T-cell (primary cell): ENCODE measurements around the gene AMIGO3. TPM values are rescaled to one million over a fixed set of nuclear protein-coding genes. Genes with fewer than 3 reads are reported as not detected.

Source experiments
- ATAC-seq, 4 experiments: fragments of 200-7000 bp in 3 of 4; fragments of 150-1000 bp in 1 of 4; cut with Tn5 transposase; replicated peaks in 1 of 4; 1 replicate in 3 of 4; 2 replicates in 1 of 4; pipeline ENCODE4 v1.10.0; 2021; ENCODE audit warnings: moderate library complexity in 3 of 4, mild to moderate bottlenecking in 2 of 4, moderate number of reproducible peaks in 1 of 4
- CTCF ChIA-PET, 2 donors: fragments of 300-600 bp; sonication (Branson Sonifier 250); formaldehyde crosslinking; loops; one replicate each; lab custom pipeline; 2022; ENCODE audit warnings: antibody characterized with exemption in 2 of 2; lab: Charles Lee
- POLR2A ChIA-PET, 2 donors: fragments of 300-600 bp; sonication (Branson Sonifier 250); formaldehyde crosslinking; loops; one replicate each; lab custom pipeline; 2022; ENCODE audit warnings: antibody characterized with exemption in 2 of 2; lab: Charles Lee
- DNase-seq, 35 experiments: peaks; one replicate each; pipeline versions ENCODE4 v3.0.0 to v3.0.0-alpha.2; 2013 to 2023
- H3K27ac ChIP-seq: one replicate; pipeline ENCODE4 v1.5.1; 2013; ENCODE audit warnings: low read length
- H3K27me3 ChIP-seq, 2 experiments: replicated peaks in 1 of 2; 1 replicate in 1 of 2; 2 replicates in 1 of 2; pipeline versions ENCODE4 v1.6.1 to v1.7.0; 2013; ENCODE audit warnings: low read length in 1 of 2, mixed read lengths in 1 of 2; ENCODE audit not compliant: control insufficient read depth in 2 of 2, insufficient read depth in 2 of 2; ENCODE audit errors: extremely low read depth in 1 of 2
- H3K36me3 ChIP-seq, 2 donors: 1 replicate in 1 of 2; 2 replicates in 1 of 2; pipeline versions ENCODE4 v1.6.1 to v1.7.0; 2013; ENCODE audit warnings: low read length in 1 of 2; ENCODE audit not compliant: control insufficient read depth in 2 of 2, insufficient read depth in 1 of 2; ENCODE audit errors: extremely low read depth in 1 of 2
- H3K4me1 ChIP-seq, 2 experiments: 1 replicate in 1 of 2; 2 replicates in 1 of 2; pipeline versions ENCODE4 v1.6.1 to v1.7.0; 2013; ENCODE audit warnings: low read length in 2 of 2, mixed read lengths in 1 of 2; ENCODE audit not compliant: insufficient read depth in 2 of 2, control insufficient read depth in 1 of 2; ENCODE audit errors: extremely low read depth in 1 of 2
- H3K4me3 ChIP-seq, 2 donors: 1 replicate in 1 of 2; 2 replicates in 1 of 2; pipeline versions ENCODE4 v1.5.1 to v1.7.0; 2013; ENCODE audit warnings: mild to moderate bottlenecking in 2 of 2, low read length in 1 of 2, moderate library complexity in 1 of 2; ENCODE audit not compliant: control insufficient read depth in 1 of 2; ENCODE audit errors: extremely low read depth in 1 of 2
- H3K9me3 ChIP-seq: 2 replicates; pipeline ENCODE4 v1.7.0; 2013
- H3K27ac Mint-ChIP-seq, 2 donors: one replicate each; pipeline ENCODE4 v1.8.0; 2020 to 2021; ENCODE audit warnings: mild to moderate bottlenecking in 2 of 2, mixed read lengths in 2 of 2
- H3K27me3 Mint-ChIP-seq, 2 donors: one replicate each; pipeline ENCODE4 v1.8.0; 2021 to 2022; ENCODE audit warnings: mixed read lengths in 2 of 2
- H3K36me3 Mint-ChIP-seq: one replicate; pipeline ENCODE4 v1.8.0; 2021; ENCODE audit warnings: mixed read lengths
- H3K4me1 Mint-ChIP-seq, 3 donors: one replicate each; pipeline ENCODE4 v1.8.0; 2020 to 2022; ENCODE audit warnings: mixed read lengths in 3 of 3, mild to moderate bottlenecking in 1 of 3
- H3K4me3 Mint-ChIP-seq, 3 donors: one replicate each; pipeline ENCODE4 v1.8.0; 2020 to 2022; ENCODE audit warnings: mild to moderate bottlenecking in 3 of 3, mixed read lengths in 3 of 3, moderate library complexity in 3 of 3
- H3K9me3 Mint-ChIP-seq, 3 donors: one replicate each; pipeline ENCODE4 v1.8.0; 2020 to 2022; ENCODE audit warnings: mixed read lengths in 3 of 3
- WGBS: methylation state at CpG from one replicate; pipeline ENCODE4 v1.1.5; 2013; ENCODE audit warnings: missing lambda C conversion rate; ENCODE audit not compliant: insufficient coverage; 5-methylcytosine and 5-hydroxymethylcytosine counted together
- total RNA-seq, 35 experiments: library from RNA in 6 of 35; stranded (reverse) in 6 of 35; fragments of 120-200 nt in 1 of 35; gene quantifications; one replicate each; pipeline versions ENCODE4 v1.2.1 to v1.2.4 and lab custom pipeline; 2013 to 2026

Gene AMIGO3
- total RNA-seq, 5 donors from 2014 or later (not counting 1 experiment from before 2014, with no cell fraction given), result 0.20 to 1.4 (median 0.26) TPM; not detected in 2

DNA sequence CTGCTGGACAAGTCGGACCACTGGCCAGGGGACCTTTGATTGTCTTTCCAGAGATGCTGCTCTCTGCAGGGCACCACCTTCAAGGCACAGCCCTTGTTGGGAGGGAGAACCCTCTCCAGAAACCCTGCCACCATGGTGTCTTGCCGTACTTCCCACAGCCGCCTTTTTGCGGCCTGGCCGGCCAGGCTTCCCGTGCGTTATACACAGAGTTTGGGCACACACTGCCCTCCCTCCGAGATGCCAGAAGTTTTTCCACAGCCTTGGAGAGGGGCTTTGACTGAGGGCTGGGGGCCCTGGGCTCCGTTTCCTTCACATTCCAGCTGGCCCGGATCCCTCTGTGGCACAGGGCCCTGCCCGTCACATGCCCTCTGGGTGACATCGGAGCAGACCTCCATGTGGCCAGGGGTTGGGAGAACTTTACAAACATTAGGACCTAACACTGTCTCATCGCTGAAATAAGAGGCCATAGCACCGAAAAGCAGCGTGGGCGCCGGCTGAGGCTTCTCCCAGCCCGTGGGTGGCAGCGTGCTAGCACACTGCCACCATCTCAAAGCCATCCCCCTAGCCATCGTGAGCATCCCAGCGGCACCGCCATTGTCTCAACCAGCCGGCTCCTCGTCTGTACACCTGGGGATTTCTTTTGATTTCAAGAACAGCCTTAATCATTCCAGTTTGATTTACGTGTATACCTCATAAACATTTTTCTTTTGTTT lies 51.6 kb downstream of the AMIGO3 start:
- no peak for DNase-seq
- WGBS, result 81% methylated on average over 21 of the region's 25 CpGs

More for the DNA sequence above, 51.6 kb downstream of the AMIGO3 start:
- CTCF ChIA-PET, result interaction anchor here (0.7 to 1.9 kb wide), 2 partner anchors 128 to 1767 kb away, joined by 5 to 11 read pairs; no protein-coding TSS in a partner anchor
- no peaks in the 10 kb centered on the region for H3K36me3 Mint-ChIP-seq
- POLR2A ChIA-PET, result no interaction called here
- ATAC-seq, result no peak
- no peaks in the 10 kb centered on the region for H3K4me1 ChIP-seq
- H3K27me3 Mint-ChIP-seq, result peaks cover 0 to 2% of the 10 kb centered on the region in 2 donors
- H3K4me3 Mint-ChIP-seq, result no peak overlapping the region
- H3K9me3 Mint-ChIP-seq, result no peaks in the 10 kb centered on the region
- peaks cover 0 to 28% of the 10 kb centered on the region in 2 experiments for H3K27me3 ChIP-seq
- H3K9me3 ChIP-seq, result no peaks in the 10 kb centered on the region
- H3K4me1 Mint-ChIP-seq, result peaks cover 5 to 13% (median 7%) of the 10 kb centered on the region in 3 donors
- no peaks in the 10 kb centered on the region for H3K36me3 ChIP-seq
- H3K27ac Mint-ChIP-seq, result no peak overlapping the region
- H3K4me3 ChIP-seq, result no peak overlapping the region
- H3K27ac ChIP-seq, result no peak overlapping the region

Other genes with a start within 250 kb of the AMIGO3 start
- gene DAG1, start 249.4 kb downstream of the AMIGO3 start, total RNA-seq, result 10 to 100 TPM; 16.5 to 19.4 (median 18.1) TPM
- under 1 TPM; 0.08 to 0.44 (median 0.32) TPM for gene BSN, start 165.2 kb downstream of the AMIGO3 start, total RNA-seq
- 100 to 1,000 TPM in 4 of 5 donors, 10 to 100 TPM in 1; 82.8 to 162 (median 141) TPM for gene APEH, start 45.3 kb downstream of the AMIGO3 start, total RNA-seq
- gene MST1, start 30.2 kb downstream of the AMIGO3 start, total RNA-seq, result 10 to 100 TPM in 4 of 5 donors, 1 to 10 TPM in 1; 9.9 to 16.1 (median 12.6) TPM
- 10 to 100 TPM; 40.9 to 79.8 (median 72.8) TPM for gene RNF123, start 30.1 kb downstream of the AMIGO3 start, total RNA-seq
- gene GMPPB, start 4.3 kb upstream of the AMIGO3 start, total RNA-seq, result 10 to 100 TPM; 34.5 to 54.5 (median 39.9) TPM
- gene IP6K1, start 66.9 kb upstream of the AMIGO3 start, total RNA-seq, result 10 to 100 TPM; 31.6 to 62.2 (median 57.0) TPM
- gene CDHR4, start 80.2 kb upstream of the AMIGO3 start, total RNA-seq, result under 1 TPM in 4 of 5 donors, not detected in 1; 0.35 to 0.68 (median 0.36) TPM
- gene INKA1, start 83.6 kb upstream of the AMIGO3 start, total RNA-seq, result 1 to 10 TPM in 4 of 5 donors, under 1 TPM in 1; 0.73 to 2.7 (median 1.8) TPM
- 100 to 1,000 TPM; 246 to 299 (median 293) TPM for gene UBA7, start 94.3 kb upstream of the AMIGO3 start, total RNA-seq
- gene TRAIP, start 136.9 kb upstream of the AMIGO3 start, total RNA-seq, result 1 to 10 TPM; 4.0 to 5.7 (median 4.4) TPM
- under 1 TPM in 3 of 5 donors, not detected in 2; 0.18 to 0.35 (median 0.28) TPM for gene CAMKV, start 150.2 kb upstream of the AMIGO3 start, total RNA-seq
- gene MST1R, start 184.2 kb upstream of the AMIGO3 start, total RNA-seq, result 1 to 10 TPM in 4 of 5 donors, under 1 TPM in 1; 0.59 to 1.6 (median 1.3) TPM
- gene MON1A, start 210.1 kb upstream of the AMIGO3 start, total RNA-seq, result 10 to 100 TPM in 3 of 5 donors, 1 to 10 TPM in 2; 5.4 to 15.0 (median 11.7) TPM
- 100 to 1,000 TPM; 127 to 149 (median 140) TPM for gene RBM6, start 220.5 kb upstream of the AMIGO3 start, total RNA-seq